Heart right ventricle (tissue), 16 donors: ENCODE measurements around the gene PLAC8L1. TPM values are rescaled to one million over a fixed set of nuclear protein-coding genes. Genes with fewer than 3 reads are reported as not detected.

ENCODE experiments used
- ATAC-seq, 8 donors: fragments of 200-7000 bp; cut with Tn5 transposase; one replicate each; pipeline ENCODE4 v1.9.1; 2020; ENCODE audit warnings: mild to moderate bottlenecking in 8 of 8, moderate library complexity in 8 of 8, moderate number of reproducible peaks in 1 of 8
- DNase-seq, 2 donors: peaks; one replicate each; pipeline ENCODE4 v3.0.0-alpha.2; 2020
- H3K27ac ChIP-seq, 10 donors: fragments of 200-600 bp; sonication (generic) in 2 of 10; one replicate each; pipeline versions ENCODE4 v1.5.0 to v1.8.0; 2020 to 2022; ENCODE audit warnings: mild to moderate bottlenecking in 3 of 10
- H3K27me3 ChIP-seq, 7 donors: fragments of 200-600 bp; one replicate each; pipeline ENCODE4 v1.8.0; 2021 to 2022; ENCODE audit warnings: mild to moderate bottlenecking in 2 of 7
- H3K36me3 ChIP-seq, 9 donors: fragments of 200-600 bp; sonication (generic) in 1 of 9; one replicate each; pipeline versions ENCODE4 v1.5.0 to v1.8.0; 2020 to 2022; ENCODE audit warnings: mild to moderate bottlenecking in 2 of 9
- H3K4me1 ChIP-seq, 9 donors: fragments of 200-600 bp; sonication (generic) in 1 of 9; one replicate each; pipeline versions ENCODE4 v1.5.0 to v1.8.0; 2020 to 2022; ENCODE audit warnings: mild to moderate bottlenecking in 4 of 9
- H3K4me3 ChIP-seq, 10 donors: fragments of 200-600 bp; sonication (generic) in 2 of 10; one replicate each; pipeline versions ENCODE4 v1.5.0 to v1.8.0; 2020 to 2022; ENCODE audit warnings: mild to moderate bottlenecking in 7 of 10, moderate library complexity in 2 of 10
- H3K9me3 ChIP-seq, 11 donors: fragments of 200-600 bp in 10 of 11; sonication (generic) in 2 of 11; one replicate each; pipeline versions ENCODE4 v1.5.0 to v1.8.0; 2013 to 2022; ENCODE audit warnings: mild to moderate bottlenecking in 2 of 11, control low read depth in 1 of 11, moderate library complexity in 1 of 11
- WGBS, 2 donors: extraction: QIAGEN DNeasy Blood & Tissue Kit; methylation state at CpG; one replicate each; pipeline ENCODE4 v1.1.7; 2013; ENCODE audit warnings: inconsistent platforms in 1 of 2; 5-methylcytosine and 5-hydroxymethylcytosine counted together
- intact Hi-C, 10 donors: fragments of 100-400 bp; cut with DNase I; formaldehyde crosslinking; loops; one replicate each; pipeline versions ENCODE4 v1.11.1 to v1.14.2; 2022
- polyA plus RNA-seq, 2 donors: library from polyadenylated mRNA; stranded (reverse); fragments of 200-250 nt; gene quantifications; one replicate each; pipeline ENCODE4 v1.2.3, GENCODE V29; 2013
- total RNA-seq, 10 donors: library from RNA; stranded (reverse); fragmentation: NEBNext Ultra II Directional in 3 of 10; extraction: Animal tissue kit (Norgen Biotek cat#: 25700) in 3 of 10; gene quantifications; one replicate each; pipeline versions ENCODE4 v1.2.1 to v1.2.4, GENCODE V29; 2021 to 2023
- TF ChIP-seq, protein P1 (sequence below), 9 donors: fragments of 200-600 bp; sonication (generic) in 2 of 9; IDR thresholded peaks; one replicate each; pipeline versions ENCODE4 v1.5.0 to v1.8.0; 2021 to 2022; ENCODE audit warnings: antibody characterized with exemption in 9 of 9, mild to moderate bottlenecking in 5 of 9, moderate library complexity in 1 of 9
- donor health status: Arrhythmogenic right ventricular cardiomyopathy.
- donor health status: ischemic (EF 13 %, LVEDD 7.1; RV severe dilation, severe dysfunction).
- donor health status: healthy with polysubstance abuse.
- donor health status: DM: no; HTN: yes; CAD: no.
- donor health status: DM: no; HTN: no; CAD: no.
- donor health status: ischemic (EF 25% LVEDD 6.9; RV normal size, moderate dysfunction).
- donor health status: ischemic (EF 25% LVEDD 5.7; RV mildly dilated, moderate dysfunction).
- donor health status: healthy.
- donor health status: DM: yes; HTN: yes; CAD: no.
- donor health status: Ischemic cardiomyopathy.
- donor health status: ischemic (EF 35%, LVEDD 5.7; RV mildly dilated, moderate dysfunction).
- donor health status: nonischemic (EF 11% LVEDD 7.7; RV severe dilation, severe dysfunction).
- donor health status: DM: yes; HTN: yes; CAD: no.
- donor health status: PGD.
- donor health status: ischemic (EF 29% LVEDD 5.4; RV normal size, mild dysfunction).
- donor health status: nonischemic (EF 23%, LVEDD 6.1; RV moderate dilation, normal function).

PLAC8L1 gene
- total and polyA plus RNA-seq, 12 donors: 0.16 to 0.98 (median 0.56) TPM; not detected in 7

DNA sequence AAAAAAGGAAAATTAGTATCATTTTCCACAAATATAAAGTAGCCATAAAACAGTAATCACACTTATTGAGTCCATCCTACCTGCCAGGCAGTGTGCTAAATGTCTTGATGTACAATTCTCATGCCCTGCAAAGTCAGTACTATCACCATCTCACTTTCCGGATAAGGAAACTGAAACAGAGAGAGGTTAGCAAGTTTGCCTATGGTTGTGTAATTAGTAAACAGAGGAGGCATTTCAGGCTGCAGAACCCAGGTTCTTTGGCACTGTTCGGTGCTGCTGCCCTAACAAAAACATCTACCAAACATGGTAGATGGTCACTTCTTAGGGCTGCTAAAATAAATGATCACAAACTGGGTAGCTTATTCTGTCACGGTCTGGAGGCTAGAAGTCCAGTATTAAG, 22.6 kb downstream of the PLAC8L1 start:
- Histone ChIP-seq H3K27ac (no peak overlapping the region), H3K4me3 (no peak overlapping the region), H3K27me3 (no peaks in the 10 kb centered on the region), H3K36me3 (no peaks in the 10 kb centered on the region), H3K9me3 (no peaks in the 10 kb centered on the region), H3K4me1 (peaks cover 0 to 25% (median 10%) of the 10 kb centered on the region in 9 donors)
- ATAC-seq (no peak), DNase-seq (no peak)
- WGBS, 2 donors: 97 to 99% methylated on average over 3 of the region's 3 CpGs
- TF ChIP-seq, protein P1, sequence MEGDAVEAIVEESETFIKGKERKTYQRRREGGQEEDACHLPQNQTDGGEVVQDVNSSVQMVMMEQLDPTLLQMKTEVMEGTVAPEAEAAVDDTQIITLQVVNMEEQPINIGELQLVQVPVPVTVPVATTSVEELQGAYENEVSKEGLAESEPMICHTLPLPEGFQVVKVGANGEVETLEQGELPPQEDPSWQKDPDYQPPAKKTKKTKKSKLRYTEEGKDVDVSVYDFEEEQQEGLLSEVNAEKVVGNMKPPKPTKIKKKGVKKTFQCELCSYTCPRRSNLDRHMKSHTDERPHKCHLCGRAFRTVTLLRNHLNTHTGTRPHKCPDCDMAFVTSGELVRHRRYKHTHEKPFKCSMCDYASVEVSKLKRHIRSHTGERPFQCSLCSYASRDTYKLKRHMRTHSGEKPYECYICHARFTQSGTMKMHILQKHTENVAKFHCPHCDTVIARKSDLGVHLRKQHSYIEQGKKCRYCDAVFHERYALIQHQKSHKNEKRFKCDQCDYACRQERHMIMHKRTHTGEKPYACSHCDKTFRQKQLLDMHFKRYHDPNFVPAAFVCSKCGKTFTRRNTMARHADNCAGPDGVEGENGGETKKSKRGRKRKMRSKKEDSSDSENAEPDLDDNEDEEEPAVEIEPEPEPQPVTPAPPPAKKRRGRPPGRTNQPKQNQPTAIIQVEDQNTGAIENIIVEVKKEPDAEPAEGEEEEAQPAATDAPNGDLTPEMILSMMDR (IDR thresholded peaks at IDR 0.05): no peak
- intact Hi-C loops: no loop called here

DNA sequence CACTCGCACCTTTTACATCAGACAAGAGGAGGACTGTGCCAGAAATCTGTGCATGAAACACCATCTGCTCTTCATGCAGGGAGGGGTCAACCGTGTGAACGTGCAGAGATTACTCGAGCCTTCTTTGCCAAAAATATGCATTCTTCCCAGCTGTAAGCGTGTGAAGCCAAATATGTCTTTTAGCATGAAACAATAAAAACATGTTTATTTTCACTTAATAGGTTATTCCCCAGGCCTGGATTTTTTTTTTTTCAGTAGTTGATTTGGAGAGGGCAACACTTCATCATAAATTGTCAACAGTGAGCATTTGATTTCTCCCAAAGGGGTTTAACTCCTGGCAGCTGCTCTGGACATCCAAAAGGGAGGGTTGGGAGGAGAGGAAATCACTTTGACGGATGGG, 23.8 kb downstream of the PLAC8L1 start:
- 20 to 27% methylated on average over 6 of the region's 6 CpGs for WGBS, 2 donors
- Histone ChIP-seq H3K36me3 (no peaks in the 10 kb centered on the region), H3K27me3 (no peaks in the 10 kb centered on the region), H3K9me3 (no peaks in the 10 kb centered on the region), H3K27ac (no peak overlapping the region), H3K4me3 (no peak overlapping the region), H3K4me1 (peaks cover 0 to 28% (median 10%) of the 10 kb centered on the region in 9 donors)
- intact Hi-C loops: no loop called here
- peak in 5 of 8 donors; percentile 29 to 57 (median 39) for ATAC-seq
- DNase-seq: no peak
- TF ChIP-seq, protein P1 (IDR thresholded peaks at IDR 0.05): no peak

DNA sequence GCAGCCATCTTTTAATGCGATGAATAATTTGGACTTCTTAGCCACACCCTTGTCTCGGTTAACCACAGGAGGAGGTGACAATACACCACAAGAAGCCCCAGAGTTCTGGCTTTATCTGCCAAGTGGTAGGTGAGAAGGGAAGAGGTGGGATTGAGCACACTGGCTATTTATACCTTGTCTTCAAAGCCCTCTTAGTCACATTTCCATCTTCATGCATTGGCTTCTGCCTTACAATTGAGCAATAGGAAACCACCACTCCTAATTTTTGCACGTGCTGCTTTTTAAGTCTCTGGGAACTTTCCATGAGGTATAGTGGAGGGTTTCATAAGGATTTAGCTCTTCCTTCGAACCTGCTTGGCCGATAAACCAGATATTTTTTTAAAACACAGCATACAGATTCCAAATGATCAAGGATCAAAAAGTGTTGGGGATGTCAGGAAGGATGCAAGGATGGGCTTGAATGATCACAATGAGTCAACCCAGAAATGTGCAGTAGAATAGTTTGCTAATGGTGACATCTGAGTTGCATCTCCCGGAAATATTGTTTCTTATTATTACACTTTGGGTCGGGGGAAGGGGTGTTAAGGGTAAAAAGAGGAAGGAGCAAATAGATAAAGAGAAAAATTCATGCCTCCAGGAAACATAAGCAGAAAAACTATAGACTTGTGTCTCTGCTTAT, 25.5 kb downstream of the PLAC8L1 start:
- TF ChIP-seq, protein P1 (IDR thresholded peaks at IDR 0.05): no peak
- 65 to 72% methylated on average over 7 of the region's 7 CpGs for WGBS, 2 donors
- ATAC-seq (peak in 1 of 8 donors; percentile 46), DNase-seq (no peak)
- peaks cover 0 to 35% (median 10%) of the 10 kb centered on the region in 9 donors for H3K4me1 ChIP-seq
- no peak overlapping the region for H3K4me3 ChIP-seq
- H3K27me3 ChIP-seq: no peaks in the 10 kb centered on the region
- intact Hi-C loops: no loop called here
- no peak overlapping the region for H3K27ac ChIP-seq
- H3K9me3 ChIP-seq: no peaks in the 10 kb centered on the region
- no peaks in the 10 kb centered on the region for H3K36me3 ChIP-seq

DNA sequence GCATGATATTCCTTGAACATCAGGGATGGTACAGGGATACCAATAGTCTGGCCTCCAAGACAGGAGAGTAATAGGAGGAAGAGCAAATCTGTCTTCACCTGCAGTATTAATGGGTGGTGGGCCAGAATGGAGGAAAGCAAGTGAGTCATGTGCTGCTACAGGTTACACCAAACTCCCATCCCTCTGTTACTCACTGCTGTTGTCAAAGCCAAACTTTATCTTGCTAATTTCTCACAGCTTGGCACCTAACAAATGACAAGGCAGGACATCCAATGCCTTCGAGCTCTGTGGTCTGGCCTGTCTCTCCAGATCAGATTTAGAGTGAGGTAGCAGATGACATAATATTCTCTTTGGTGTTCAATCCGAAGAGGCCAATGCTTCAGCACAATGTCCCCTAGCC, 26.8 kb downstream of the PLAC8L1 start:
- WGBS, 2 donors: 43 to 53% methylated on average over 2 of the region's 2 CpGs
- H3K4me1 ChIP-seq: peaks cover 0 to 35% (median 13%) of the 10 kb centered on the region in 9 donors
- H3K9me3 ChIP-seq: no peaks in the 10 kb centered on the region
- H3K36me3 ChIP-seq: no peaks in the 10 kb centered on the region
- no peak for ATAC-seq
- intact Hi-C loops: no loop called here
- no peak overlapping the region for H3K4me3 ChIP-seq
- TF ChIP-seq, protein P1 (IDR thresholded peaks at IDR 0.05): no peak
- DNase-seq: no peak
- H3K27ac ChIP-seq: no peak overlapping the region
- H3K27me3 ChIP-seq: no peaks in the 10 kb centered on the region
